Measurements from ENCODE around the gene KHDC3L.
"Not testable (repeated sequence)": the region's sequence is repeated elsewhere in the genome, so short reads cannot be mapped to it uniquely, and the experiment has no call there.

KHDC3L gene

GRCh38 chr6:73371984-73372383 is 9.5 kb downstream of the KHDC3L start:
- no peak for DNase-seq

GRCh38 chr6:73372516-73372915 is 10.1 kb downstream of the KHDC3L start:
- no peak for DNase-seq

- DNase-seq: no peak
Measured at GRCh38 chr6:73375216-73375615, 12.8 kb downstream of the KHDC3L start.

- DNase-seq: no peak
Measured at GRCh38 chr6:73377225-73377624, 14.8 kb downstream of the KHDC3L start.

GRCh38 chr6:73381531-73381930 is 19.1 kb downstream of the KHDC3L start:
- DNase-seq: not testable (repeated sequence)

- no peak for DNase-seq
Measured at GRCh38 chr6:73382462-73383113, 20.1 kb downstream of the KHDC3L start.

- DNase-seq: no peak
Measured at GRCh38 chr6:73388433-73388799, 26.0 kb downstream of the KHDC3L start.

GRCh38 chr6:73388800-73389512 is 26.5 kb downstream of the KHDC3L start:
- DNase-seq: peak; percentile 76

- no peak for DNase-seq
Measured at GRCh38 chr6:73389854-73390253, 27.4 kb downstream of the KHDC3L start.

GRCh38 chr6:73391675-73392074 is 29.2 kb downstream of the KHDC3L start:
- no peak for DNase-seq

- not testable (repeated sequence) for DNase-seq
Measured at GRCh38 chr6:73392188-73392587, 29.7 kb downstream of the KHDC3L start.

GRCh38 chr6:73393278-73393677 is 30.8 kb downstream of the KHDC3L start:
- no peak for DNase-seq

- peak; percentile 58 for DNase-seq
Measured at GRCh38 chr6:73394577-73395354, 32.3 kb downstream of the KHDC3L start, which contains the start of gene DDX43. DDX43 (plus strand) TSS chr6:73394828; CDS start chr6:73394906, 78 bp downstream.

- DNase-seq: no peak
Measured at GRCh38 chr6:73395875-73396274, 33.4 kb downstream of the KHDC3L start.

- no peak for DNase-seq
Measured at GRCh38 chr6:73400656-73401055, 38.2 kb downstream of the KHDC3L start.

GRCh38 chr6:73409395-73409794 is 46.9 kb downstream of the KHDC3L start:
- DNase-seq: no peak

- DNase-seq: no peak
Measured at GRCh38 chr6:73413102-73413501, 50.6 kb downstream of the KHDC3L start.

Data from stimulated activated CD8-positive, alpha-beta memory T cell treated with anti-CD3 and anti-CD28 coated beads, Interleukin-4, amount 100 ng/mL, for 48 hours (primary cell).